HL-60/S4 (cell line): ENCODE measurements around the gene GPD2.
"Not testable (repeated sequence)": the region's sequence is repeated elsewhere in the genome, so short reads cannot be mapped to it uniquely, and the experiment has no call there.

ENCODE experiments used
- in situ Hi-C: fragments of 300-500 bp; cut with MboI; formaldehyde crosslinking; loops from 2 replicates; pipeline ENCODE4 v1.14.3; 2022; ENCODE audit warnings: low sequenced_read_pairs

The GPD2 gene

GRCh38 chr2:156522864-156523440, 86.8 kb downstream of the GPD2 start:
- in situ Hi-C loops, result no loop called here

- in situ Hi-C loops, result no loop called here
These were observed 90.9 kb downstream of the GPD2 start for GRCh38 chr2:156526950-156527636.

- in situ Hi-C loops, result not testable (repeated sequence)
These were observed 92.4 kb downstream of the GPD2 start for GRCh38 chr2:156528583-156528982.

- in situ Hi-C loops, result no loop called here
These were observed 96.8 kb downstream of the GPD2 start for GRCh38 chr2:156532989-156533388.

GRCh38 chr2:156536534-156536933, 100.4 kb downstream of the GPD2 start:
- in situ Hi-C loops, result no loop called here

- in situ Hi-C loops, result no loop called here
These were observed 101.0 kb downstream of the GPD2 start for GRCh38 chr2:156537141-156537540.

GRCh38 chr2:156538083-156538504, 101.9 kb downstream of the GPD2 start:
- in situ Hi-C loops, result no loop called here

- in situ Hi-C loops, result no loop called here
These were observed 103.1 kb downstream of the GPD2 start for GRCh38 chr2:156539086-156539860.

GRCh38 chr2:156540706-156541105, 104.5 kb downstream of the GPD2 start:
- in situ Hi-C loops, result no loop called here

GRCh38 chr2:156541229-156541628, 105.0 kb downstream of the GPD2 start:
- in situ Hi-C loops, result no loop called here

- in situ Hi-C loops, result no loop called here
These were observed 105.5 kb downstream of the GPD2 start for GRCh38 chr2:156541706-156542105.

GRCh38 chr2:156548413-156548812, 112.2 kb downstream of the GPD2 start:
- in situ Hi-C loops, result no loop called here

GRCh38 chr2:156553714-156554442, 117.7 kb downstream of the GPD2 start:
- in situ Hi-C loops, result no loop called here

- in situ Hi-C loops, result no loop called here
These were observed 125.1 kb downstream of the GPD2 start for GRCh38 chr2:156561326-156561725.

GRCh38 chr2:156562124-156562523, 125.9 kb downstream of the GPD2 start:
- in situ Hi-C loops, result no loop called here

GRCh38 chr2:156563994-156564753, 128.0 kb downstream of the GPD2 start:
- in situ Hi-C loops, result no loop called here

- in situ Hi-C loops, result no loop called here
These were observed 129.0 kb downstream of the GPD2 start for GRCh38 chr2:156565066-156565710.

- in situ Hi-C loops, result no loop called here
These were observed 137.5 kb downstream of the GPD2 start for GRCh38 chr2:156573710-156574109.

- in situ Hi-C loops, result no loop called here
These were observed 137.9 kb downstream of the GPD2 start for GRCh38 chr2:156574112-156574511.

GRCh38 chr2:156576005-156576404, 139.8 kb downstream of the GPD2 start:
- in situ Hi-C loops, result no loop called here
